ENCODE data around the gene GNB3.

- TF ChIP-seq, protein P1, sequence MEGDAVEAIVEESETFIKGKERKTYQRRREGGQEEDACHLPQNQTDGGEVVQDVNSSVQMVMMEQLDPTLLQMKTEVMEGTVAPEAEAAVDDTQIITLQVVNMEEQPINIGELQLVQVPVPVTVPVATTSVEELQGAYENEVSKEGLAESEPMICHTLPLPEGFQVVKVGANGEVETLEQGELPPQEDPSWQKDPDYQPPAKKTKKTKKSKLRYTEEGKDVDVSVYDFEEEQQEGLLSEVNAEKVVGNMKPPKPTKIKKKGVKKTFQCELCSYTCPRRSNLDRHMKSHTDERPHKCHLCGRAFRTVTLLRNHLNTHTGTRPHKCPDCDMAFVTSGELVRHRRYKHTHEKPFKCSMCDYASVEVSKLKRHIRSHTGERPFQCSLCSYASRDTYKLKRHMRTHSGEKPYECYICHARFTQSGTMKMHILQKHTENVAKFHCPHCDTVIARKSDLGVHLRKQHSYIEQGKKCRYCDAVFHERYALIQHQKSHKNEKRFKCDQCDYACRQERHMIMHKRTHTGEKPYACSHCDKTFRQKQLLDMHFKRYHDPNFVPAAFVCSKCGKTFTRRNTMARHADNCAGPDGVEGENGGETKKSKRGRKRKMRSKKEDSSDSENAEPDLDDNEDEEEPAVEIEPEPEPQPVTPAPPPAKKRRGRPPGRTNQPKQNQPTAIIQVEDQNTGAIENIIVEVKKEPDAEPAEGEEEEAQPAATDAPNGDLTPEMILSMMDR (IDR thresholded peaks at IDR 0.05), result no peak
- TF ChIP-seq POLR2A (IDR thresholded peaks at IDR 0.05), result no peak
Observed at GRCh38 chr12:6832125-6832524, 8.6 kb upstream of the GNB3 start.

All from thyroid gland (tissue), 4 donors.